A673 (cell line): ENCODE results near the gene PROM1.

Source experiments
- CTCF ChIP-seq: fragments of 300-800, 200-600 bp; sonication (generic); conservative IDR thresholded peaks from 2 replicates; pipeline ENCODE4 v1.5.1; 2017; ENCODE audit warnings: low read depth, mild to moderate bottlenecking, antibody characterized with exemption, low read length, moderate library complexity, mixed read lengths
- EZH2 ChIP-seq: fragments of 200-600 bp; sonication (generic); IDR thresholded peaks from 2 replicates; pipeline ENCODE4 v1.6.1; 2017; ENCODE audit warnings: borderline replicate concordance, low read depth, mild to moderate bottlenecking, mixed read lengths, antibody characterized with exemption, low read length; ENCODE audit not compliant: poor library complexity, severe bottlenecking

GRCh38 chr4:15995826-15996225 lies 88.0 kb downstream of the PROM1 start:
- TF ChIP-seq CTCF (no peak), EZH2 (no peak)
